Liver (tissue), 9 donors: ENCODE results near the gene PRIM1. TPM values are rescaled to one million over a fixed set of nuclear protein-coding genes. Genes with fewer than 3 reads are reported as not detected.

Source experiments
- DNase-seq: peaks from one replicate; pipeline ENCODE4 v3.0.0-alpha.2; 2017; ENCODE audit warnings: low spot score
- H3K27ac ChIP-seq, 2 donors: one replicate each; pipeline ENCODE4 v1.7.0; 2013; ENCODE audit warnings: inconsistent platforms in 2 of 2, low read length in 2 of 2, control low read depth in 1 of 2, low read depth in 1 of 2, mild to moderate bottlenecking in 1 of 2
- H3K27me3 ChIP-seq, 4 donors: one replicate each; pipeline versions ENCODE4 v1.6.1 to v1.7.0; 2013; ENCODE audit warnings: low read length in 3 of 4, inconsistent platforms in 1 of 4, mild to moderate bottlenecking in 1 of 4, moderate library complexity in 1 of 4; ENCODE audit not compliant: control insufficient read depth in 4 of 4, insufficient read depth in 4 of 4
- H3K36me3 ChIP-seq, 4 donors: one replicate each; pipeline versions ENCODE4 v1.6.1 to v1.7.0; 2013; ENCODE audit warnings: low read length in 3 of 4, mild to moderate bottlenecking in 3 of 4, low read depth in 1 of 4, moderate library complexity in 1 of 4; ENCODE audit not compliant: control insufficient read depth in 4 of 4, insufficient read depth in 3 of 4
- H3K4me1 ChIP-seq, 4 donors: one replicate each; pipeline versions ENCODE4 v1.6.1 to v1.7.0; 2013; ENCODE audit warnings: low read length in 3 of 4, mild to moderate bottlenecking in 3 of 4, moderate library complexity in 1 of 4; ENCODE audit not compliant: control insufficient read depth in 4 of 4, insufficient read depth in 4 of 4
- H3K4me3 ChIP-seq, 3 donors: one replicate each; pipeline versions ENCODE4 v1.6.1 to v1.7.0; 2013; ENCODE audit warnings: low read length in 3 of 3, control low read depth in 1 of 3, low read depth in 1 of 3, mild to moderate bottlenecking in 1 of 3
- H3K9ac ChIP-seq, 2 donors: one replicate each; pipeline ENCODE4 v1.7.0; 2013; ENCODE audit warnings: low read length in 2 of 2, mild to moderate bottlenecking in 2 of 2, moderate library complexity in 2 of 2, control low read depth in 1 of 2, low read depth in 1 of 2
- H3K9me3 ChIP-seq, 4 donors: one replicate each; pipeline versions ENCODE4 v1.6.1 to v1.7.0; 2013; ENCODE audit warnings: low read length in 3 of 4; ENCODE audit not compliant: control insufficient read depth in 4 of 4
- ATF3 ChIP-seq: IDR thresholded peaks from 2 replicates; pipeline ENCODE4 v1.6.1; 2016; ENCODE audit warnings: antibody characterized with exemption
- CTCF ChIP-seq: fragments of 150-350 bp; IDR thresholded peaks from 2 replicates; pipeline ENCODE4 v1.5.1; 2017; ENCODE audit warnings: improper control_type of control experiment, low read depth, low read length; ENCODE audit not compliant: missing input control
- EGR1 ChIP-seq, 2 donors: IDR thresholded peaks; 2 replicates each; pipeline ENCODE4 v1.6.1; 2016 to 2018; ENCODE audit warnings: antibody characterized with exemption in 2 of 2, low read depth in 2 of 2
- FOXA1 ChIP-seq: IDR thresholded peaks from 2 replicates; pipeline ENCODE4 v1.6.1; 2016; ENCODE audit warnings: antibody characterized with exemption
- FOXA2 ChIP-seq: IDR thresholded peaks from 2 replicates; pipeline ENCODE4 v1.6.1; 2016; ENCODE audit warnings: antibody characterized with exemption
- GABPA ChIP-seq, 2 donors: IDR thresholded peaks in 1 of 2; conservative IDR thresholded peaks in 1 of 2; 2 replicates each; pipeline ENCODE4 v1.6.1; 2016; ENCODE audit warnings: antibody characterized with exemption in 2 of 2, mild to moderate bottlenecking in 1 of 2, moderate library complexity in 1 of 2
- HNF4A ChIP-seq, 2 donors: conservative IDR thresholded peaks; 2 replicates each; pipeline ENCODE4 v1.6.1; 2016; ENCODE audit warnings: antibody characterized with exemption in 2 of 2, mild to moderate bottlenecking in 2 of 2
- JUND ChIP-seq, 2 donors: IDR thresholded peaks; 2 replicates each; pipeline ENCODE4 v1.6.1; 2016; ENCODE audit warnings: antibody characterized with exemption in 2 of 2
- MAX ChIP-seq: IDR thresholded peaks from 2 replicates; pipeline ENCODE4 v1.6.1; 2016; ENCODE audit warnings: antibody characterized with exemption
- NR2F2 ChIP-seq: IDR thresholded peaks from 2 replicates; pipeline ENCODE4 v1.6.1; 2016; ENCODE audit warnings: antibody characterized with exemption
- RAD21 ChIP-seq, 2 donors: IDR thresholded peaks; 2 replicates each; pipeline ENCODE4 v1.6.1; 2016; ENCODE audit warnings: antibody characterized with exemption in 2 of 2, mild to moderate bottlenecking in 2 of 2
- RXRA ChIP-seq, 2 donors: IDR thresholded peaks; 2 replicates each; pipeline ENCODE4 v1.6.1; 2017 to 2018; ENCODE audit warnings: antibody characterized with exemption in 2 of 2, mild to moderate bottlenecking in 1 of 2
- SP1 ChIP-seq: IDR thresholded peaks from 2 replicates; pipeline ENCODE4 v1.6.1; 2018; ENCODE audit warnings: antibody characterized with exemption, mild to moderate bottlenecking
- TAF1 ChIP-seq: conservative IDR thresholded peaks from 2 replicates; pipeline ENCODE4 v1.6.1; 2016; ENCODE audit warnings: antibody characterized with exemption, mild to moderate bottlenecking
- YY1 ChIP-seq: IDR thresholded peaks from 2 replicates; pipeline ENCODE4 v1.6.1; 2016; ENCODE audit warnings: antibody characterized with exemption, mild to moderate bottlenecking
- ZBTB33 ChIP-seq: IDR thresholded peaks from 2 replicates; pipeline ENCODE4 v1.6.1; 2016; ENCODE audit warnings: antibody characterized with exemption
- WGBS: extraction: QIAGEN DNeasy Blood & Tissue Kit; methylation state at CpG from one replicate; pipeline ENCODE4 v1.1.7; 2013; 5-methylcytosine and 5-hydroxymethylcytosine counted together
- polyA plus RNA-seq, 2 donors: library from polyadenylated mRNA; stranded (reverse) in 1 of 2; unstranded in 1 of 2; fragments of 200-250 nt in 1 of 2; fragments of >200 nt in 1 of 2; fragmentation: Nextera tagmentation in 1 of 2; extraction: Ambion mirVana in 1 of 2; gene quantifications; one replicate each; pipeline versions ENCODE4 v1.2.1 to v1.2.3, GENCODE V29; 2013 to 2015
- total RNA-seq, 2 donors: library from RNA; depleted of rRNA; stranded (reverse); fragments of >200 nt; gene quantifications; one replicate each; pipeline ENCODE4 v1.2.3, GENCODE V29; 2014
- TF ChIP-seq, protein P1 (sequence below): IDR thresholded peaks from 2 replicates; pipeline ENCODE4 v1.6.1; 2016; ENCODE audit warnings: antibody characterized with exemption, mild to moderate bottlenecking
- donor health status: healthy.
- donor health status: healthy.
- donor health status: healthy.
- donor health status: healthy.
- donor health status: healthy.

The PRIM1 gene
- 10 to 100 TPM in 1 of 2 donors, 1 to 10 TPM in 1; 7.2 to 24.8 TPM for total RNA-seq
- 1 to 10 TPM; 2.7 to 3.7 TPM for polyA plus RNA-seq

GRCh38 chr12:56751712-56752598, at the start of gene PRIM1:
PRIM1 (minus strand) TSS chr12:56752323; CDS start chr12:56752298, 25 bp downstream.
- TF ChIP-seq HNF4A (conservative IDR thresholded peaks at IDR 0.05): peak in 1 of 2 donors; percentile 23
- TF ChIP-seq, protein P1, sequence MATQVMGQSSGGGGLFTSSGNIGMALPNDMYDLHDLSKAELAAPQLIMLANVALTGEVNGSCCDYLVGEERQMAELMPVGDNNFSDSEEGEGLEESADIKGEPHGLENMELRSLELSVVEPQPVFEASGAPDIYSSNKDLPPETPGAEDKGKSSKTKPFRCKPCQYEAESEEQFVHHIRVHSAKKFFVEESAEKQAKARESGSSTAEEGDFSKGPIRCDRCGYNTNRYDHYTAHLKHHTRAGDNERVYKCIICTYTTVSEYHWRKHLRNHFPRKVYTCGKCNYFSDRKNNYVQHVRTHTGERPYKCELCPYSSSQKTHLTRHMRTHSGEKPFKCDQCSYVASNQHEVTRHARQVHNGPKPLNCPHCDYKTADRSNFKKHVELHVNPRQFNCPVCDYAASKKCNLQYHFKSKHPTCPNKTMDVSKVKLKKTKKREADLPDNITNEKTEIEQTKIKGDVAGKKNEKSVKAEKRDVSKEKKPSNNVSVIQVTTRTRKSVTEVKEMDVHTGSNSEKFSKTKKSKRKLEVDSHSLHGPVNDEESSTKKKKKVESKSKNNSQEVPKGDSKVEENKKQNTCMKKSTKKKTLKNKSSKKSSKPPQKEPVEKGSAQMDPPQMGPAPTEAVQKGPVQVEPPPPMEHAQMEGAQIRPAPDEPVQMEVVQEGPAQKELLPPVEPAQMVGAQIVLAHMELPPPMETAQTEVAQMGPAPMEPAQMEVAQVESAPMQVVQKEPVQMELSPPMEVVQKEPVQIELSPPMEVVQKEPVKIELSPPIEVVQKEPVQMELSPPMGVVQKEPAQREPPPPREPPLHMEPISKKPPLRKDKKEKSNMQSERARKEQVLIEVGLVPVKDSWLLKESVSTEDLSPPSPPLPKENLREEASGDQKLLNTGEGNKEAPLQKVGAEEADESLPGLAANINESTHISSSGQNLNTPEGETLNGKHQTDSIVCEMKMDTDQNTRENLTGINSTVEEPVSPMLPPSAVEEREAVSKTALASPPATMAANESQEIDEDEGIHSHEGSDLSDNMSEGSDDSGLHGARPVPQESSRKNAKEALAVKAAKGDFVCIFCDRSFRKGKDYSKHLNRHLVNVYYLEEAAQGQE: no peak
- TF ChIP-seq RXRA (IDR thresholded peaks at IDR 0.05): peak in 1 of 2 donors; percentile 5
- TF ChIP-seq NR2F2: no peak
- TF ChIP-seq JUND (IDR thresholded peaks at IDR 0.05): no peak
- peak; percentile 16 to 20 for TF ChIP-seq RAD21 (IDR thresholded peaks at IDR 0.05)
- peak; percentile 72 for TF ChIP-seq YY1
- TF ChIP-seq TAF1: peak; percentile 41
- TF ChIP-seq ZBTB33: no peak
- TF ChIP-seq CTCF: peak; percentile 14
- TF ChIP-seq EGR1 (IDR thresholded peaks at IDR 0.05; ENCODE audit: low read depth in 2 of 2): peak in 1 of 2 donors; percentile 15
- no peak for TF ChIP-seq ATF3
- no peak for TF ChIP-seq FOXA2
- no peak for TF ChIP-seq MAX
- TF ChIP-seq GABPA (IDR thresholded peaks at IDR 0.05 in 1 of 2, conservative IDR thresholded peaks at IDR 0.05 in 1 of 2): peak in 1 of 2 donors; percentile 38
- TF ChIP-seq FOXA1: no peak
- peak; percentile 15 for TF ChIP-seq SP1
- peak within 1 kb of the TSS; percentile 53 to 67 for H3K27ac ChIP-seq
- peaks cover 0 to 21% (median 12%) of the 10 kb centered on the region in 4 donors for H3K4me1 ChIP-seq

More at GRCh38 chr12:56751712-56752598, at the start of gene PRIM1:
- Histone ChIP-seq H3K9ac (peak within 1 kb of the TSS; percentile 56 to 86), H3K36me3 (no peaks in the 10 kb centered on the region), H3K27me3 (no peaks in the 10 kb centered on the region), H3K9me3 (no peaks in the 10 kb centered on the region), H3K4me3 (peak within 1 kb of the TSS; percentile 77 to 85 (median 77))
- under 1% methylated on average over 64 of the region's 64 CpGs for WGBS
- peak; percentile 87 for DNase-seq
